Stimulated activated CD8-positive, alpha-beta memory T cell treated with anti-CD3 and anti-CD28 coated beads, Interleukin-12 subunit alpha, Interleukin-12 subunit beta, amount 100 ng/mL, for 24 hours (primary cell): ENCODE results near the gene REV3L.
"Not testable (repeated sequence)": the region's sequence is repeated elsewhere in the genome, so short reads cannot be mapped to it uniquely, and the experiment has no call there.

Source experiments
- DNase-seq: peaks from one replicate; pipeline ENCODE4 v3.0.0-alpha.2; 2020; ENCODE audit errors: extremely low read depth

The REV3L gene

DNA sequence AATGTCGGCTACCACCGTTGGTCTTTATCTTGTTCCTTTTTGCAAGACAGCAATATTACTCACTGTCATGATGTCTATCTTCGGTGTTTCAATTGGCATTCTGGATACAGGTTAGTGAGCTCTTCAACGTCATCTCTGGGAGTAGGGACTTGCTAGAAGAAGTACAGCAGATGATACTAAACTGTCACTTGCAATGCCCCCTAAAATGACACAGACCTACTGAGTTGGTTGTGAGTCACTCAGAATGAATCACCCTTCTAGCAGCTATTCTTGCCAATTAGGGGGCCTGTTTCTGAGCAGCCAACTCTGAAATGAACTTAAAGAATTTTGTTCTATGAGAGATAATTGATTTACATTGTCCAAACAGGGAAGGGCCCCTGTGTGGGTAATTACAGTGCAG is 219.2 kb downstream of the REV3L start:
- DNase-seq: no peak

DNA sequence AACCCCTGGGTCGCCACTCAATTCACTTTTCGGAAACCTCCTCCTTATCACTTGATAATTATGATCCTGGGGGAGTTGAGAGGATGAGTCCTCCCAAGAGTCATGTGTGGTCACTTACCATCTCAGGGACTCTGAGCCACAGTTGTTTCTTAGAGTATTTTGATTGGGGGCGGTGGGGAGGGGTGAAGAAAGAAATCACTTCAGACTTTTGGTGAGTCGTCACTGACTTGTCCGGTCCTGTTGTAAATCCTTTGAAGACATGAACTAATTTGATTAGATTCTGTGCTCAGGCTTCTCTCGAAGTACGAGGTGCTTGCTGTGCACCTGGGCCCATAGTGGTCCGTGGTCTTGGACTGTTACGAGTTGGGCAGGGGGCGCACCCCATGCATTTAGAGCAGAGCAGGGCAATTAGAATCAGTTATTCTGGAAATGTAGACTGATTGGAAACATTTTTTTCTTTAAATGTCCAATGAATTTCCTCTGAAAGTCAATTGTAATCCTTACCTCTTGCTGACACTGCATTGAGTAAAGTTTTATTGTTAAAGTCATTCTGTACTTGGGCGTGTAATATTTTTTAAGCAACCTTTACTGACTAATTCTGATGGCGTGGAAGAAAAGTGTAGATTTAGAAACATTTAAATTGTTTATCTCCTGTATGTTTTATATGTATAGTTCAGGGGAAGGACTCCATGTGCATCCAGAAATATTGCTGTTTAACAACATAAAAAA is 222.3 kb downstream of the REV3L start:
- no peak for DNase-seq

DNA sequence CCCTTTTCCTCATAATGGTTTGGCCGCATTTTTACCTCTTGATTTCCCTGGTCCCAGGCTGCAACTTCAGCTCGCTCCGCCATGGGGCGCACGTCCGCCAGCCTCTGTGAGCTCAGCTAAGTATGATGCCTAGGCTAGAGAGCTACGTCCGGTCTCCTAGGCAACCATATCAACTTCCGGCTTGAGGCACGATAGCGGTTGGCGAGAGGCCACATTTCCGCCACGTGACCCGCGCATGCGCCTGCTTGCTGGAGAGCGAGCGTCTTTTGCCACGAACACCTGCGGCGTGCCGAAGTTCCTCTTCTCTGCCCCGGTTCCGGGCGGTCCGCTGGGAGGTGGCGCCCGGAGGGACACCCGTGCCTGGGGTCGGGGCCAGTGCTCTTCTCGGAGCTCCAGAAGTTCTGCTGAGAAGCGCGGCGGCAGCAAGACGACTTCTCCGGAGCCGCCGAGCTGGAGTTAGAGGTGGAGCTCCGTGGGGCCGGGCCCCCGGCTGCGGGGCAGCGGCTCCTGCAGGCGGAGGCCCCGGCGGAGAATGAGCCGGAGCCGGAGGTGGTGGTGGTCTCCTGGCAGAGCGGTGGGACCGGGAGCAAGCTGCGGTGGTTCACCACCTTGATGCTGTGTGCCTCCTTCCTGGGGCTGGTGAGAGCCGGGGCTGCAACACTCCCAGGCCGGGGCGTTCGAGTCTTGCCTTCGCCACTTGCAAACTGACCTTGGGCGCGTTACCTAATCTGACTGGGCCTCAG is 223.8 kb downstream of the REV3L start:
- DNase-seq: peak; percentile 98

DNA sequence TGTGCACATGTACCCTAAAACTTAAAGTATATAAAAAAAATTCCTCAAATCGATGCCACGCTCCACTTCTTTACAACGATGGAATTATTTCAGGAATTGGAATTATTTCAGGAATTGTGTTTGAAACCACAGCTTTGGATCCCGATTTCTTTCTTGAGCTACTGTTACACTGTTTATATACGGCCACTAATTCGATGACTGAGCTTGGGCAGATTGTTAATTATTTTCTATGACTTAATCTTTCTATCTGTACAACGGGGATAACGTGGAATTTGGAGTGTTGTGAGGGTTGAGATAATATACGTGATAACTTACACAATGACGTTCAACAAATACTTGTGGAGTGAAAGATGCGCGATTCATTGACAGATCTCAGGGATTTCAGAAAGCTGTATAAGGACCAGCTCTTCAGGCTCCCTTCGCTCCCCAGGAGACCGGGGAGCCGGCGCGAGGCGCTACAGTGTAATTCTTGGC is 224.4 kb downstream of the REV3L start:
- DNase-seq: no peak

DNA sequence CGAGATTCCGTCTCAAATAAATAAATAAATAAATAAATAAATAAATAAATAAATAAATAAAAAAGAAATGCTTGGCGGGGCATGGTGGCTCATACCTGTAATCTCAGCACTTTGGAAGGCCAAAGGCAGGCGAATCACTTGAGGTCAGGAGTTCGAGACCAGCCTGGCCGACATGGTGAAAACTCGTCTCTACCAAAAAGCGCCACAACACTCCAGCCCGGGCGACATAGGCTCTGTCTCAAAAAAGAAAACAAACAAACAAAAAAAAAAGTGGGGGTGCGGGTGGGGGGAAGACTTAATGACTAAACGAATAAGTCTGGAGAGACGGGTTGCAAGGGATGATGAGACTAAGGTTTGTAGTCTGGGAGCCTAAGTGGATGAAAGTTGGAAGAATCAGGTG is 225.0 kb downstream of the REV3L start:
- DNase-seq: no peak

DNA sequence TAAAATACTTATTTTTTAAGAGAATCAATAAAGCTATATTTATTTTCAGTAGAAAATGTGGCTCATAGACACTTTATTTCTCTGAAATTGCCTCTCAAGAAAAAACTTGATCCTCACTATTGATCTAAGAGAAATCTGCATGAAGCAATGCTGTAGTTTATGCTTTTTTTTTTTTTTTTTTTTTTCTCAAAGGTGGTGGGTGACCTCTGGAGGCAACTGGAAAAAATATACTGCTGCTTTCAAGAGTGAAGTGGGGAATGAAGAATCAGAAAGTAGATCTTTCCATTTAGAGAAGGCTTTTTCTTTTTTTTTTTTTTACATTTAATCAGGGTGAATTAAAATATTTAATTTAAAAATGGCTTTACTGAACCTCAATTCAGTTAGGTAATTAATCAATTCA is 226.4 kb downstream of the REV3L start:
- DNase-seq: no peak

DNA sequence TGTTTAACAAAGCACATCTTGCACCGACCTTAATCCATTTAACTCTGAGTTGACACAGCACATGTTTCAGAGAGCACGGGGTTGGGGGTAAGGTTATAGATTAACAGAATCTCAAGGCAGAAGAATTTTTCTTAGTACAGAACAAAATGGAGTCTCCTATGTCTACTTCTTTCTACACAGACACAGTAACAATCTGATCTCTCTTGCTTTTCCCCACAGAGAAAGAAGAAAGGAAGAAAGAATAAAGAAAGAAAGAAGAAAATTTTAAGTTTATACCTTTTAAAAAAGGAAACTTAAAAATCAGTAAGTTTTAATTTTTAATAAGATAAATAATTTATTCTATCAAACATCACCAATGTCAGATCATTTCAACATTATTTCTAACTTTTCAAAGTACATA is 227.2 kb downstream of the REV3L start:
- not testable (repeated sequence) for DNase-seq

DNA sequence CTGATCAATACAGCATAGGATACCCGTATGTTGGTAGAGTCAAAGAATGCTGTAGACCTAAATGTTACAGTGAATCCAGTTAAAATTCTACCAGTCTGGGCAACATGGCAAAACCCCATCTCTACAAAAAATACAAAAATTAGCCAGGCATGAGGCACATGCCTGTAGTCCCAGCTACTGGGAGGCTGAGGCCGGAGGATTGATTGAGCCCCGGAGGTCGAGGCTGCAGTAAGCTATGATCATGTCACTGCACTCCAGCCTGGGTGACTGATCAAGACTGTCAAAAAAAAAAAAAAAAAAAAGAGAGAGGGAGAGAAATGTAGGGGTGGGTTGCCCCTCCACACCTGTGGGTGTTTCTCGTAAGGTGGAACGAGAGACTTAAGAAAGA is 228.2 kb downstream of the REV3L start:
- DNase-seq: no peak

DNA sequence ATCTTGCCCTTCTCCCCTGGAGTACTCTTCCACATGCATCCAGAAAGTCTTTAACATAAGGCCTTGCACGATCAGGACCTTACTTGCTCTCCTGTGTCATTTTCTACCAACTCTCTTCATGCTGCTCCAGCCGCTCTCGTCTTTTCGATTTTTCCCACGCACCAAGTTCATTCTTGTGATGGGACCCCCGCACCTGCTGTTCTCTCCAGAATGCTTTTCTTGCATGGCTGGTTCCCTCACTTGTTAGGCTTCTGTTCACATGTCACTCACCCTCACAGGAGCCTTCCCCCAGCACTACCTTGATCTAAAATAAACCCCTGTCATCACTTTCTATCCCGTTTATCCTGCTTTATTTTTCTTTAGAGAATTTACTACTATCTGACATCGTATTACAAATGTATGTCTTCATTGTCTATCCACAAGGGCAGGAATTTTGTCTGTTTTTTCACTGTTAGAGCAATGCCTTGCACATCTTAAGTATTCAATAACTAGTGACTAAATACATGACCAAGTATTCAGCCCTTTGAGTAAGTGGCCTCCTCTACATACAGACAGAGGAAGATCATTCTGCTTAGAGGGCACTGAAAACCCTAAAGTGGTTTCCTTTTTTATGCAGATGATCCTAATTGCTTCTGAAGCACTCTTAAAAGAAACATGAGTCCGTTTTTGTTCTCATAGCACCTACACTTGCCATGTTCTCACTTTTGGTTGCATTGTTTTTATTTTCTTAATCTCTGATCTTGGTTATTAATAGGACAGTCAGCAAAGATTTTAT is 228.8 kb downstream of the REV3L start:
- DNase-seq: no peak

DNA sequence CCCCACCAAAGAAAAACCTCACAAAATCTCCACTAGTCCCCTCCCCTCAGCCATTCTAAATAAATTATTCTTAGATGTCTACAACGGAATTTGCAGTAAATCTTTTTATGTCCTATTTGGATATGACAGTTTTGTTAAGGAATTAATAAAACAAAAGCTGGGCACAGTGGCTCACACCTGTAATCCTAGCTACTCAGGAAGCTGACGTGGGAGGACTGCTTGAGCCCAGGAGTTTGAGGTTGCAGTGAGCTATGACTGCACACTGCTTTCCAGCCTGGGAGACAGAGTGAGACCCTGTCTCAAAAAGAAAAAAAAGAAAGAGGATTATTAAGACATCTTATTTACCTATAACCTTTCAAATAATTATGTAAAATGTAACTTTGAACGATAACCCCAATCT is 230.3 kb downstream of the REV3L start:
- no peak for DNase-seq

DNA sequence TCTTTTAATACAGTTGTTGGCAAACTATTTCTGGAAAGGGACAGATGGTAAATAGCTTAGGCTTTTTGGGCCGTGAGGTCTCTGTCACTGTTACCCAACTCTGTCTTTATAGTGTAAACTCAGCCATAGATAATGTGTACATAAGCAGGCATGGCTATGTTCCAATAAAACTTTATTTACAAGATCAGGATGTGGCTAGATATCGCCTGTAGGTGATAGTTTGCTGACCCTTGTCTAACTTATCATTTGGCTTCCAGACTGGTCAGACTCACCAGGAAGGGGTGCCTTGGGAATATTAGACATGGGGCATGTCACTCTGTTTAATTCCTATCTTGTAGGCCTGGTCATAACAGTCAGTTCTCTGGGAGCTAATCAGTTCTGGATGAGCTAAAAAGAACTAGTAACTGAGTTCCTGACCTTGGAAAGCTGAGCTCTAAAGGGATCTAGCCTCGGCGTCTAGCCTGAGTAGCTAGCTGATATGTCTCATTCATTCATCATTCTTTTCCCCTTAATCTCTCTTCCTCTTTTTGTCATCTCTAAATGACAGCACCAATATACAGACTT is 232.1 kb downstream of the REV3L start:
- no peak for DNase-seq
